Aorta (tissue), 5 donors: ENCODE data around the gene SIAH2. TPM values are rescaled to one million over a fixed set of nuclear protein-coding genes. Genes with fewer than 3 reads are reported as not detected.

Experiments
- ATAC-seq: fragments of 200-7000 bp; cut with Tn5 transposase; one replicate; pipeline ENCODE4 v1.9.1; 2022; ENCODE audit warnings: moderate library complexity; ENCODE audit not compliant: low FRiP score
- DNase-seq, 2 donors: peaks; one replicate each; pipeline ENCODE4 v3.0.0-alpha.2; 2020
- H3K27ac ChIP-seq, 2 donors: one replicate each; pipeline ENCODE4 v1.5.1; 2013; ENCODE audit warnings: low read length in 2 of 2, mild to moderate bottlenecking in 2 of 2, moderate library complexity in 2 of 2, control low read depth in 1 of 2, inconsistent platforms in 1 of 2, low read depth in 1 of 2
- H3K27me3 ChIP-seq, 2 donors: one replicate each; pipeline ENCODE4 v1.6.1; 2013; ENCODE audit warnings: control low read depth in 1 of 2, low read length in 1 of 2, mild to moderate bottlenecking in 1 of 2, moderate library complexity in 1 of 2; ENCODE audit not compliant: insufficient read depth in 2 of 2, control insufficient read depth in 1 of 2
- H3K36me3 ChIP-seq, 2 donors: one replicate each; pipeline ENCODE4 v1.6.1; 2013; ENCODE audit warnings: control low read depth in 1 of 2, low read length in 1 of 2, mild to moderate bottlenecking in 1 of 2; ENCODE audit not compliant: insufficient read depth in 2 of 2, control insufficient read depth in 1 of 2
- H3K4me1 ChIP-seq, 2 donors: one replicate each; pipeline ENCODE4 v1.6.1; 2013; ENCODE audit warnings: low read length in 2 of 2, control low read depth in 1 of 2, mild to moderate bottlenecking in 1 of 2, moderate library complexity in 1 of 2; ENCODE audit not compliant: insufficient read depth in 2 of 2, control insufficient read depth in 1 of 2
- H3K4me3 ChIP-seq, 2 donors: one replicate each; pipeline ENCODE4 v1.5.1; 2013; ENCODE audit warnings: low read length in 2 of 2, control low read depth in 1 of 2, mild to moderate bottlenecking in 1 of 2
- H3K9me3 ChIP-seq: one replicate; pipeline ENCODE4 v1.6.1; 2013; ENCODE audit warnings: mild to moderate bottlenecking, low read length; ENCODE audit not compliant: control insufficient read depth
- WGBS, 2 donors: extraction: QIAGEN DNeasy Blood & Tissue Kit; methylation state at CpG; one replicate each; pipeline ENCODE4 v1.1.7; 2013; 5-methylcytosine and 5-hydroxymethylcytosine counted together
- intact Hi-C, 2 donors: fragments of 100-400 bp; cut with DNase I; formaldehyde crosslinking; loops; one replicate each; pipeline versions ENCODE4 v1.14.2 to v1.15.0; 2022
- polyA plus RNA-seq, 2 donors: library from polyadenylated mRNA; stranded (reverse); fragments of 200-250 nt; gene quantifications; one replicate each; pipeline ENCODE4 v1.2.3, GENCODE V29; 2013
- total RNA-seq, 2 donors: library from RNA; stranded (reverse); fragmentation: NEBNext Ultra II Directional; extraction: Animal tissue kit (Norgen Biotek cat#: 25700); gene quantifications; one replicate each; pipeline ENCODE4 v1.2.1, GENCODE V29; 2021
- donor health status: healthy with polysubstance abuse.
- donor health status: Bipolar disorder and iron deficiency.
- donor health status: DM: no; HTN: no; CAD: no.
- donor health status: DM: no; HTN: no; CAD: no.
- donor health status: DM: yes; HTN: yes; CAD: no.

The SIAH2 gene
- total and polyA plus RNA-seq, 4 donors = 9.1 to 22.4 (median 15.7) TPM

DNA sequence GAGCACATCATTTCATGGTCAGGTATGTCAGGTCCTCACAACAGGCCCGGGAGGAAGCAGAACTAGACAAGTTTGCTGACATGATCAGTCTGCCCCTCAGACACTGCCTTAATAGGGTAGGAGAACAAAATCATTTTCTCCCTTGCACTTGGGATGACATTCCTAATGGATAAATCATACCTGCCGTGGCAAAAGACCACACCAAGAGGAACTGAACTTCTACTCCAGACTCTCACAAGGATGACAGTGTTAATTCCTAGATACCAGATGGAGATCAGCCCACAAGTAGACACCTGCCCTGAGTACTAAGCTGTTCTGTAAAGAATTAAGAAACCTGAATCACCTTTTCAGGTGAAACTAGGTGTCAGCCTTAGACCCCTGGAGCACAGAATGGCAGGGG is 19.5 kb downstream of the SIAH2 start:
- H3K9me3 ChIP-seq = no peaks in the 10 kb centered on the region
- peaks cover 0 to 2% of the 10 kb centered on the region in 2 donors for H3K36me3 ChIP-seq
- peaks cover 5 to 7% of the 10 kb centered on the region in 2 donors for H3K4me1 ChIP-seq
- peak overlapping the region in 1 of 2 donors; percentile 52 for H3K27ac ChIP-seq
- 36 to 38% methylated on average over 2 of the region's 2 CpGs for WGBS, 2 donors
- no peaks in the 10 kb centered on the region for H3K27me3 ChIP-seq
- ATAC-seq (no peak), DNase-seq (no peak)
- intact Hi-C loops = no loop called here
- no peak overlapping the region for H3K4me3 ChIP-seq

DNA sequence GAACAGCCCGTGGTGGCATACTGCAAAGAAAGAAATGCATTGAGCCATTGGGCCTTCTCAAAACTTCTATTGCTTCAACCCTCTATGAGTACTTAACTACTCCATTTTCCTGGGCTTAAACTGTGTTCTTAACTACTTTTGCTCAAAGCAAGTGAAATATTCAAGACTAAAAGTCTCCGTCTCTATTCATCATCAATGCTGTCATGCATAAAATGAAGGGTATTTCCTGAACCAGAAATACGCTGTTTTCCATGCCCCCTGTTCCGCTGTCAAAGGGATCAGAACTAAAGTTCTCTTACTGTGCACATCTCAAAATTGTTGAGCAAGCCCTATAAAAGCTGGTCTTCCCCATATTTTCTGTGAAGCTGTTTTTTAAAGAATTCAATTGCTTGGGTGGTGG is 20.3 kb downstream of the SIAH2 start:
- 62 to 70% methylated on average over 4 of the region's 4 CpGs for WGBS, 2 donors
- Histone ChIP-seq H3K27me3 (no peaks in the 10 kb centered on the region), H3K9me3 (no peaks in the 10 kb centered on the region), H3K27ac (no peak overlapping the region), H3K4me1 (peaks cover 5 to 7% of the 10 kb centered on the region in 2 donors), H3K4me3 (no peak overlapping the region), H3K36me3 (peaks cover 0 to 2% of the 10 kb centered on the region in 2 donors)
- no peak for DNase-seq
- intact Hi-C loops = no loop called here
- no peak for ATAC-seq

DNA sequence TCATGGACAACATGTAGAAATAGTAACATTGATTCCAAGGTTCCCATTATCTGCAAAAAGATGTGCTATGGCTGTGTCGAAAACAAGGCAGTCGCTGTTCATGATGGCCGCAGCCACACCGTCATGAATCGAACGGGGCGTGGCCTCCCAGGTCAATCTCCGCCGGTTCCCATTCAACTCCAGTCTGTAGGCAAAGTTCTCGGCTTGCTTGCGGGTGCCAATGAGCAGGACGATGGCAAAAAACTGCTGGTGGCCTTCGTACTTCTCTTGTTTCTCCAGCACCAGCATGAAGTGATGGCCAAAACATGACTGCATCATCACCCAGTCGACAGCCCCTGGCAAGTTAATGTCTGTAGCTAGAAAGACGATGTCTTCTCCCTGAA is 20.8 kb downstream of the SIAH2 start:
- H3K36me3 ChIP-seq = peaks cover 0 to 2% of the 10 kb centered on the region in 2 donors
- no peak overlapping the region for H3K27ac ChIP-seq
- intact Hi-C loops = no loop called here
- H3K9me3 ChIP-seq = no peaks in the 10 kb centered on the region
- peaks cover 5% of the 10 kb centered on the region in 2 donors for H3K4me1 ChIP-seq
- H3K4me3 ChIP-seq = no peak overlapping the region
- no peak for DNase-seq
- H3K27me3 ChIP-seq = no peaks in the 10 kb centered on the region
- 95% methylated on average over 15 of the region's 15 CpGs for WGBS, 2 donors
- no peak for ATAC-seq

DNA sequence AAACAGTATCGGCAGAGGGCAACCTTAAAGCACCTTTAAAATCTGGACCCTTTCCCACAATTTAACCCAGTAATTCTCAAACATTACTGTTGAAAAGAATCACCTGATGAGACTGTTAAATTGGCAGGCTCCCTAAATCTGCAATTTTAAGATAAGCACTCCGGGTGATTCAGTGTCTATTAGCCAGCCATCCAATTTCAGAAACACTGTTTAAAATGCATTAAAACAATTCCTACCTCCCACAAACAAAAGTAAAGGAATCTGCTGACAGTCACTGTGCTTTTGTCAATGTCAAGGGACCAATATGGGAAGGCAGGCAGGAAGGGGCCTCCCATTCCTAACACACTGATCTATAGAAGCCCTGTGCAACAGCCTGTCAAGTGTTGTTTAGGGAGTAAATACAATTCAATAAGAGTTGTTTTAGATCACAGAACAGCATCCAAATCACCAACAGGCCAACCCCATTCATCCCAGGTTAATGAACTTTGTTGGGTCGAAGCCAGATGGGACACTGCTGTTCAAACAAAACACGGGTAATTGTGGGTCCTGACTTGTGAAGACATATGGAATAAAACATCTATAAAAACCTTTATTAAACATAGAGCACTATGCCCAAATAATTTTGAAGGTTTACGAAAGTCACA is 21.4 kb downstream of the SIAH2 start:
- DNase-seq = no peak

DNA sequence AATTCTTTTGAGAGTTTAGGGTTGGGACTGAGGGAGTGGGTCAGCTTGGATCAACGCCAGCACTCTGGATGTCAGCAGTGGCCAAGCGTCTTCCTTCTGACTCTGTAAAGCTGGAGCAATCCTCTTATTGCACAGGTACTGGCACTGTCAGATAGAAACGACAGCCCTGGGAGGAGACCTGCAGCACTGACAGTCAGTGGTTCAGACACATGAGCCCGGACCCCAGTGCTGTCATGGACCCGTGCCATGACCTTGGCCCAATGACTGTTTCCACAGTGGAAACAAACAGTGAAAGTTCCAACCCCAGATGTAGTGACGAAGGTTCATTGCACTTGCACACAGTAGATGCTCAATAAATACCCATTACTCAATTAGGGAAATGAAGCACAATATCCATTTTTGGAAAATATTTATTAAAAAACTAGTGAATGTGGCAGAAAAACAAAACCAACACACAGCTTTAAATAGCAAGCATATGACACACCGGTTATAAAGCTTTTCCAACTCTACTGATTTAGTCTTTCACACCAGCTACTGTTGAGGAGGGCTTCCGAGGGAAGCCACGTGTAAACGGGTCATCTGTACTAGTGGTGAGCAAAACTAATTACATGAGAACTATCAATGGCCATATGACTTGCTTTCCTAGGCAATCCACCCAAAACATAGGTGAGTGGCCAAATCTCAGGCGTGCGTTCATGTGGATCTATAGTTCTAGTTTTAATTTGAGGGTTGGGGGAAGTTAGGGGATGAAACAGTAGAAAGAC is 22.1 kb downstream of the SIAH2 start:
- no peak overlapping the region for H3K4me3 ChIP-seq
- ATAC-seq = no peak
- 73 to 78% methylated on average over 12 of the region's 12 CpGs for WGBS, 2 donors
- H3K9me3 ChIP-seq = no peaks in the 10 kb centered on the region
- peaks cover 0 to 2% of the 10 kb centered on the region in 2 donors for H3K36me3 ChIP-seq
- peaks cover 2 to 5% of the 10 kb centered on the region in 2 donors for H3K4me1 ChIP-seq
- H3K27ac ChIP-seq = no peak overlapping the region
- DNase-seq = no peak
- H3K27me3 ChIP-seq = no peaks in the 10 kb centered on the region
- intact Hi-C loops = no loop called here

More for the DNA sequence above, 21.4 kb downstream of the SIAH2 start:
- H3K9me3 ChIP-seq = no peaks in the 10 kb centered on the region
- H3K36me3 ChIP-seq = peaks cover 0 to 2% of the 10 kb centered on the region in 2 donors
- WGBS, 2 donors = 56 to 65% methylated on average over 5 of the region's 5 CpGs
- ATAC-seq = no peak
- peaks cover 2 to 5% of the 10 kb centered on the region in 2 donors for H3K4me1 ChIP-seq
- H3K27ac ChIP-seq = no peak overlapping the region
- H3K4me3 ChIP-seq = no peak overlapping the region
- intact Hi-C loops = no loop called here
- H3K27me3 ChIP-seq = no peaks in the 10 kb centered on the region

DNA sequence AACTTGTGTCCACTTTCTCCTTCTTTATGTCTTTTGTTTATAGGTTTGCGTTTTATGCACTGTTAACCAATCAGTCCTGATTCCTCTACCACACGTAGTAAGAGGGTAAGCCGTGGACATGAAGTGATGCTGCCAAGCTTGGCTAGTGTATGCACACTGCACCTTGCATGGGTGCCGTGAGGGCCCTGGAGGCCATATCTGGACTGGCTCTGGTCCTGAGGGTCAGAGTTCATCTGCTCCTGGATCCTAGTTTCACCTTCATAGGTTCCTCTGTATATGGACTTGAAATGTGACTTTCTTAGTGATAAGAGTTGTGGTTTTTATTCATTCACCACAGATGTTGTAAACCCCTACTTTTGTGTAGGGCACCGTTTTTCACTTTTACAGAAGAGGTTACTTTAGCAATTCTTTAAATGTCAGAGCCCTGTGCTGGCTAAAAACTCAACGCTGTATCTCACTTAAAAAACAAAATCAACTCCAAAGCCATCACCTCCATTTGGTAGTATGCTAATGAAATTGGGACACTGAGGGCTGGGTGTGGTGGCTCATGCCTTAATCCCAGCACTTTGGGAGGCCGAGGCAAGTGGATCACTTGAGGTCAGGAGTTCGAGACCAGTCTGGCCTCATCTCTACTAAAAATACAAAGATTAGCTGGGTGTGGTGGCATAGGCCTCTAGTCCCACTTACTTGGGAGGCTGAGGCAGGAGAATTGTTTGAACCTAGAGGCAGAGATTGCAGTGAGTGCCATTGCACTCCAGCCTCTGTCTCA is 22.9 kb downstream of the SIAH2 start:
- peaks cover 2 to 3% of the 10 kb centered on the region in 2 donors for H3K4me1 ChIP-seq
- H3K4me3 ChIP-seq = no peak overlapping the region
- no peak overlapping the region for H3K27ac ChIP-seq
- ATAC-seq = no peak
- no peaks in the 10 kb centered on the region for H3K9me3 ChIP-seq
- WGBS, 2 donors = 91 to 92% methylated on average over 8 of the region's 8 CpGs
- no peaks in the 10 kb centered on the region for H3K27me3 ChIP-seq
- DNase-seq = no peak
- H3K36me3 ChIP-seq = peaks cover 0 to 2% of the 10 kb centered on the region in 2 donors
- intact Hi-C loops = no loop called here

DNA sequence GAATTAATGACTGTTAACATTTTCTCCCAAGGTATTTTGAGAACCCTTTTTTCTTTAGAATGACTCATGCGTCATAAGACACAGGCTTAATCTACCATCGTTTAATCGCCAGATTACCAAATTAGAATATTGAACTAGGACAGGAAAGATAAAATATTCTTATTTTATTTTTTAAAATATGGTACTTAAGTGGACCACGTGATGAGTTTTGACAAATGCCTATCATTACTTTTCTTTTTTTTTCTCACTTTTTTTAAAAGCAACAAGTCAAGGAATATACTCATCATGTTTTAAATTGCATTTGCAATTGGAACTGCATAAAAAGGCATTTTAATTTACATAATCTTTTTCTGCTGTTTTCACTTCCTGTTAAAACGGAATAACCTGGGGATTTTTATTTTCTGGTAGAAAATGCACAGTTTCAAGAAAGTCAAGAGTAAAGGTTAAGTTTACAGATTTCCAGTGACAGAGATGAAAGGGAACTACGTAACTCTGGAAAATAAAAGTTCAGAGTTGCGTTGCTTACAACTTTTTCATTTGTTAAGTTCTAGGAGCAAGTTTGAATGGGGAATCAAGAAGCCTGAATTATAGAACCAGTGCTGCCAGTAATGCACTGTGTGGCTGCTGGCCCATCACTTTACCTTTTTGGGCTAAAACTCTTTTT is 23.6 kb downstream of the SIAH2 start:
- ATAC-seq (no peak), DNase-seq (no peak)
- Histone ChIP-seq H3K4me3 (no peak overlapping the region), H3K27ac (no peak overlapping the region), H3K36me3 (peaks cover 0 to 2% of the 10 kb centered on the region in 2 donors), H3K27me3 (no peaks in the 10 kb centered on the region), H3K4me1 (peaks cover 2 to 3% of the 10 kb centered on the region in 2 donors), H3K9me3 (no peaks in the 10 kb centered on the region)
- intact Hi-C loops = no loop called here
- 73 to 79% methylated on average over 7 of the region's 7 CpGs for WGBS, 2 donors

DNA sequence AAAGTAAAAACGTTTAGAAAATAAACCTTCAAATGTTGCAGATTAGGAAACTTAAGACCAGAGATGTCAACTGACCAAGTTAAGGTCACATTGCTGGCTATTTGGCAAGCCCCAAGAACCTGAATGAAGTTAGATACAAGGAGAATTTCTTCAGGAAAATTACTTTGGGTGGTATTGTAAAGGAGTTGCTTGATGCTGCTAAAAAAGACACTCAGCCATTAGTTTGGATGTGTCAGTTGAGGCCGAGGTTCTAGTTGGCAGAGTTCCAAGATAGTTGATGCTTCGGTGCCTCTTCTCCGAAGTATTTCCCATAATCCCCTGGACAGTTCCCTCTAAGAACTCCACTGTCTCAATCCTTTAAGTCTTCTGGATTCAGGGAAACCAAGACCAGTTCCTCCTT is 24.3 kb downstream of the SIAH2 start:
- WGBS, 2 donors = 56 to 63% methylated on average over 4 of the region's 4 CpGs
- Histone ChIP-seq H3K27ac (no peak overlapping the region), H3K27me3 (no peaks in the 10 kb centered on the region), H3K4me3 (no peak overlapping the region), H3K4me1 (peaks cover 2 to 3% of the 10 kb centered on the region in 2 donors), H3K36me3 (peaks cover 0 to 2% of the 10 kb centered on the region in 2 donors), H3K9me3 (no peaks in the 10 kb centered on the region)
- DNase-seq (no peak), ATAC-seq (no peak)
- intact Hi-C loops = no loop called here
